ENCODE measurements around the gene IRF8. TPM values are rescaled to one million over a fixed set of nuclear protein-coding genes. Genes with fewer than 3 reads are reported as not detected.

Gene IRF8
- total RNA-seq, 1 donor from 2014 or later: 2.2 TPM

DNA sequence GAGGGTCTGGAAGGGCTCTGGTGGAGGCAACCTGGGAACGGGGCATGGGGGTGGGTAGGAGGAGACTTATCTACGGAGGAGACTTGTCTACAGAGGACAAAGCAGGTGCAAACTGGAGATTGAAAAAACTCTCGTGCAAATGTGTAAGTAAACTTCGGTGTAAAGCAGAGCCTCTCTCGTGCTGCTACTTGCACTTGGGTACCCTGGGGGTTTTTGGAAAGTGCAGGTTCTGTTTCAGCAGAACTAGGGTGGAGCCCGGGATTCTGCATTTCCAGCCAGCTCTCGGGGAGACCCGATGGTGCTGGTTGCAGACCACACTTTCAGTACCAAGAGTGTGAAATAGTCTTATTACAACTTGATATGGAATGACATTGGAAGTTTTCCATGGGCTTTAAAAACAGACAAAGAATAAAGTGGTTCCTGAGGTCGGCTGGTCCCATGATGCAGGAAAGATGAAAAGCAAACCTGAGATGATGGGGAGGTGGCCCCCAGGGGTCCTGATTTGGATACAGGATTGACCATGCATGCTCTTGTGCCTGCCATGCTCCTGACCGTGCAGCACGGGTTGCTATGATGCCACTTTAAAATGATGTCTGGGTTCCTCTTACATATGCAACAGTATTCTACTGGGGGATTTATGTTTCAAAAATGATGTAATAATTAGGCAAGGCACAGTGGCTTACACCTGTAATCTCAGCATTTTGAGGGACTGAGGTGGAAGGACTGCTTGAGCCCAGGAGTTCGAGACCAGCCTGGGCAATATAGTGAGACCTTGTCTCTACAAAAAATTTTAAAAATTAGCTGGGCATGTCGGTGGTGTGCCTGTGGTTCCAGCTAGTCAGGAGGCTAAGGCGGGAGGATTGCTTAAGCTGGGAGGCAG is 69.3 kb downstream of the IRF8 start:
- H3K36me3 ChIP-seq (ENCODE audit: control insufficient read depth, insufficient read depth, low read length): no peaks in the 10 kb centered on the region
- no peak for DNase-seq (ENCODE audit: low read depth)
- TF ChIP-seq, protein P1, sequence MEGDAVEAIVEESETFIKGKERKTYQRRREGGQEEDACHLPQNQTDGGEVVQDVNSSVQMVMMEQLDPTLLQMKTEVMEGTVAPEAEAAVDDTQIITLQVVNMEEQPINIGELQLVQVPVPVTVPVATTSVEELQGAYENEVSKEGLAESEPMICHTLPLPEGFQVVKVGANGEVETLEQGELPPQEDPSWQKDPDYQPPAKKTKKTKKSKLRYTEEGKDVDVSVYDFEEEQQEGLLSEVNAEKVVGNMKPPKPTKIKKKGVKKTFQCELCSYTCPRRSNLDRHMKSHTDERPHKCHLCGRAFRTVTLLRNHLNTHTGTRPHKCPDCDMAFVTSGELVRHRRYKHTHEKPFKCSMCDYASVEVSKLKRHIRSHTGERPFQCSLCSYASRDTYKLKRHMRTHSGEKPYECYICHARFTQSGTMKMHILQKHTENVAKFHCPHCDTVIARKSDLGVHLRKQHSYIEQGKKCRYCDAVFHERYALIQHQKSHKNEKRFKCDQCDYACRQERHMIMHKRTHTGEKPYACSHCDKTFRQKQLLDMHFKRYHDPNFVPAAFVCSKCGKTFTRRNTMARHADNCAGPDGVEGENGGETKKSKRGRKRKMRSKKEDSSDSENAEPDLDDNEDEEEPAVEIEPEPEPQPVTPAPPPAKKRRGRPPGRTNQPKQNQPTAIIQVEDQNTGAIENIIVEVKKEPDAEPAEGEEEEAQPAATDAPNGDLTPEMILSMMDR (IDR thresholded peaks at IDR 0.05; ENCODE audit: insufficient read depth, low read length, poor library complexity, severe bottlenecking): no peak
- H3K27me3 ChIP-seq (ENCODE audit: control insufficient read depth, insufficient read depth, low read length): no peaks in the 10 kb centered on the region
- H3K4me3 ChIP-seq (ENCODE audit: low read depth, low read length): no peak overlapping the region

DNA sequence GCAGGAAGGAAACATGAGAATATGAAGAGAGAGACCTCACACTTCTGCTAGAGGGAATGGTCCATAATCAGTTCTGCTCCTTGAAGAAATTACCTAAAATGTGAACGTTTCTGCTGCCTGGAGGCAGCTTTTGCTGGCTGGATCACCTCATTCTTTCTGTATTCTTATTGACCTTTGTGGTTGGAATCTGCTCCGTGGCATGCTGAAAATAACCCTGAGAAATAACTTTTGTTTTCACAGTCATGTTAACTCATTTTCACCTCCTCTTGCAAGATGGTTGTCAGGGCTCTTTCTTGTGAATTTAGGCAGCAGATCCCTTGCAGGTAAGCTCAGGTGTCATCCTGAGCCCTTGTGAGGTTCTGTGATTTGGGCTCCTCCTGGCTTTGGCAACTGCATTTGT is 70.2 kb downstream of the IRF8 start:
- no peak for DNase-seq (ENCODE audit: low read depth)
- H3K4me3 ChIP-seq (ENCODE audit: low read depth, low read length): no peak overlapping the region
- H3K36me3 ChIP-seq (ENCODE audit: control insufficient read depth, insufficient read depth, low read length): no peaks in the 10 kb centered on the region
- TF ChIP-seq, protein P1 (IDR thresholded peaks at IDR 0.05; ENCODE audit: insufficient read depth, low read length, poor library complexity, severe bottlenecking): no peak
- no peaks in the 10 kb centered on the region for H3K27me3 ChIP-seq (ENCODE audit: control insufficient read depth, insufficient read depth, low read length)

DNA sequence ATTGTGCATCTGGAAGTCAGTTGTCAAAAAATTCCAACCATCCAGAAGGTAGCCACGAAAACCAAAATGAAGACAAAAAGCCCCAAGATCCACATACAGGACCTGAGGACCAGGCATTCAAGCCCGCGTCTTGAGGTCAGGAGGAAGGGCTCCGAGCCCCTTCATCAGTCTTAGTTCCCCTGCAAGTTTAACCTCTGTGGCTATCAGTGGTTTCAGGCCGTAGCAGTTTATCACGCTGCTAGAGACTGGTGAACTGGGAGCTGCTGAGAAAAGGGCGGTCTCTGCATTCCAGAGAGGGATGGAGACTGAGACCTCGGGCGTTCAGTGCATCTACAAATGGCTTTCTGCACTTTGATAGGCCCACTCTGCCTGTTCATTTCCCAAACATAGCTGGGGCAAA is 70.6 kb downstream of the IRF8 start:
- DNase-seq (ENCODE audit: low read depth): no peak
- H3K4me3 ChIP-seq (ENCODE audit: low read depth, low read length): no peak overlapping the region
- no peaks in the 10 kb centered on the region for H3K27me3 ChIP-seq (ENCODE audit: control insufficient read depth, insufficient read depth, low read length)
- TF ChIP-seq, protein P1 (IDR thresholded peaks at IDR 0.05; ENCODE audit: insufficient read depth, low read length, poor library complexity, severe bottlenecking): no peak
- no peaks in the 10 kb centered on the region for H3K36me3 ChIP-seq (ENCODE audit: control insufficient read depth, insufficient read depth, low read length)

DNA sequence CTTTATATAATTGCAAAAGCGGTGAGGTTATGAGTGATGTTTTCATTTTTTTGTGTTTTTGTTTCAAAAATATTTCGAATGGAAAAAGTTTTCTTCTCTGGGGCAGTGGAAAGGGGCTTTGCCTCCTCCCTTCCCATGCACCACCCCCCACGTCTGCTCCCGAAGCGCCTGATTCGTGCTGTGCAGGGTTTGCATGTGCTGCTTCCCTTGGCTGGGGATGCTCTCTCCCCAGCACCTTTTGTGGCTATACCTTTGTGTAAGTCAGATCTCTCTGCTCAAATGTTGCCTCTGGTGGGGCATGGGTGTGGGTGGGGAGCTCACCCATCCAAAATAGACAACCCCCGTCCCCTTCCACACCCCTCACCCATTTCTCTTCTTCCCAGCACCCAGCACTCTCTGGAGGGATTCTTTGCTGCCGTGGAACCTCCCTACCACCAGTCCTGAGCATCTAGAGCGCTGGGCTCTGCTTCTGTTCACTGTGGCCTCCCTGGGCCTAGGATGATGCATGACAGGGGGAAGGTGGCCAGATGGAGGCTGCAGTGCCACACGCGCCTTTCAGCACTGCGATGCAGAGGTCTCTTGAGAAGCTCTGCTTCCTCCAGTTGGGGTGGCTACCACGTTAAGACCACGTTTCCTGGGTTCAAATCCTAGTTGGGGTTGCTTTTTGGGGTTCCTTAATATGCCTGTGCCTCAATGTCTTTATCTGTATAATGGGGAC is 71.2 kb downstream of the IRF8 start:
- DNase-seq (ENCODE audit: low read depth): no peak
- Histone ChIP-seq H3K4me3 (ENCODE audit: low read depth, low read length) (no peak overlapping the region), H3K27me3 (ENCODE audit: control insufficient read depth, insufficient read depth, low read length) (no peaks in the 10 kb centered on the region), H3K36me3 (ENCODE audit: control insufficient read depth, insufficient read depth, low read length) (no peaks in the 10 kb centered on the region)
- TF ChIP-seq, protein P1 (IDR thresholded peaks at IDR 0.05; ENCODE audit: insufficient read depth, low read length, poor library complexity, severe bottlenecking): no peak

DNA sequence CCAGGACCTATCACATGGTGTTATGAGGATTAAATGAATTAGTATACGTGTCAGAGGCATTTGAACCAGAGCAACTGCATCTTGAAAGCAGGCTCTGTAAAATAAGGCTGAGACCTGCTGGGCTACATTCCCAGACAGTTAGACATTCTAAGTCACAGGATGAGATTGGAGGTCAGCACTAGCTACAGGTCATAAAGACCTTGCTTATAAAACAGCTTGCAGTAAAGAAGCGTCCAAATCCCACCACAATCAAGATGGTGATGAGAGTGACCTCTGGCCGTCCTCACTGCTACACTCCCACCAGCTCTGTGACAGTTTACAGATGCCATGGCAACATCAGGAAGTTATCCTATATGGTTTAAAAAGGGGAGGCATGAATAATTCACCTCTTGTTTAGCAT is 71.8 kb downstream of the IRF8 start:
- Histone ChIP-seq H3K36me3 (ENCODE audit: control insufficient read depth, insufficient read depth, low read length) (no peaks in the 10 kb centered on the region), H3K4me3 (ENCODE audit: low read depth, low read length) (no peak overlapping the region), H3K27me3 (ENCODE audit: control insufficient read depth, insufficient read depth, low read length) (no peaks in the 10 kb centered on the region)
- TF ChIP-seq, protein P1 (IDR thresholded peaks at IDR 0.05; ENCODE audit: insufficient read depth, low read length, poor library complexity, severe bottlenecking): no peak
- DNase-seq (ENCODE audit: low read depth): peak; percentile 10

Other genes starting within 250 kb of the IRF8 start
- gene GINS2, start 210.2 kb upstream of the IRF8 start, total RNA-seq: 5.8 and 6.5 TPM in 2 replicates
- 11.6 and 13.6 TPM in 2 replicates for gene C16orf74, start 148.1 kb upstream of the IRF8 start, total RNA-seq
- 51.8 and 60.7 TPM in 2 replicates for gene EMC8, start 99.6 kb upstream of the IRF8 start, total RNA-seq
- 720 and 850 TPM in 2 replicates for gene COX4I1, start 99.5 kb upstream of the IRF8 start, total RNA-seq